Chondrocyte (in vitro differentiated cells): ENCODE data around the gene DPH7. TPM values are rescaled to one million over a fixed set of nuclear protein-coding genes. Genes with fewer than 3 reads are reported as not detected.
"Not testable (repeated sequence)": the region's sequence is repeated elsewhere in the genome, so short reads cannot be mapped to it uniquely, and the experiment has no call there.

ENCODE experiments used
- DNase-seq: peaks from one replicate; pipeline ENCODE4 v3.0.0; 2021; ENCODE audit warnings: mixed read lengths, low spot score
- H3K27ac Mint-ChIP-seq: one replicate; pipeline ENCODE4 v1.8.0; 2021; ENCODE audit warnings: mild to moderate bottlenecking, moderate library complexity, mixed read lengths; ENCODE audit not compliant: unreplicated experiment
- H3K27me3 Mint-ChIP-seq: 2 replicates; pipeline ENCODE4 v1.8.0; 2021; ENCODE audit warnings: low read depth, mixed read lengths
- H3K36me3 Mint-ChIP-seq: 2 replicates; pipeline ENCODE4 v1.8.0; 2021; ENCODE audit warnings: low read depth, mixed read lengths
- H3K4me1 Mint-ChIP-seq: 2 replicates; pipeline ENCODE4 v1.8.0; 2021; ENCODE audit warnings: low read depth, mild to moderate bottlenecking, mixed read lengths
- H3K4me3 Mint-ChIP-seq: one replicate; pipeline ENCODE4 v1.8.0; 2021; ENCODE audit warnings: mild to moderate bottlenecking, moderate library complexity, mixed read lengths; ENCODE audit not compliant: unreplicated experiment
- H3K9me3 Mint-ChIP-seq: 2 replicates; pipeline ENCODE4 v1.8.0; 2021; ENCODE audit warnings: low read depth, mixed read lengths
- total RNA-seq: library from RNA; stranded (reverse); gene quantifications from 3 replicates; pipeline ENCODE4 v1.2.1, GENCODE V29; 2021
- TF ChIP-seq, protein P1 (sequence below): fragments of 200-600 bp; sonication (generic); IDR thresholded peaks from 2 replicates; pipeline ENCODE4 v1.5.0; 2021; ENCODE audit warnings: antibody characterized with exemption, mild to moderate bottlenecking, moderate library complexity

Gene DPH7
- total RNA-seq, 1 donor from 2014 or later = 27.9 TPM

DNA sequence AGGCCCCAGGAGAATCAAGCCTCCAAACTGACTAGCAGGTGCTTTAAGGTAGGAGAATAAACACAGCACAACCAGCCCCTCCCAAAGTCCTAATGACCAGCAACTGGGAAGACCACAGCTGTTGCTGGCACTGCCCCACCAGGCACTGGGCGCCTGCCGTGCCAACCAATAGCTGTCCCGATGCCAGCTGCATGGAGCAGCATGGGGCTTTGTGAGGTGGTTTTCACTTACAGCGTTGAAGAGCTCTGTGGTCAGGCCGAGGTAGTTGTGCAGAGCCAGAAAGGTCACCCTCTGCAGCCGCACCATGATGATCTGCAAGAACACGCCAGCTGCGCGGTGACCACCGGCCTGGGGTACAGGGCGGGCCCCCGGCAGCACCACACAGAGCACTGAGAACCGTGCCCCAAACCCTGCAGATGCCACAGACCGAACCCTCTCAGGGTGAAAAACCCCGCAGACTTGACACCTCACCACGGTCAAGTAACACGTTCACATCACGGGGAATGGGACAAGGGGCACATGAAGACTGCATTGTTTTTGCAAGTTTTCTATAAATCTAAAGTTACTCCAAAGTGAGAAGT is 57.2 kb downstream of the DPH7 start:
- H3K27me3 Mint-ChIP-seq = no peaks in the 10 kb centered on the region
- H3K4me1 Mint-ChIP-seq = peaks cover 7% of the 10 kb centered on the region
- DNase-seq = no peak
- no peak overlapping the region for H3K27ac Mint-ChIP-seq
- no peaks in the 10 kb centered on the region for H3K9me3 Mint-ChIP-seq
- H3K36me3 Mint-ChIP-seq = peaks cover 4% of the 10 kb centered on the region
- no peak overlapping the region for H3K4me3 Mint-ChIP-seq
- TF ChIP-seq, protein P1, sequence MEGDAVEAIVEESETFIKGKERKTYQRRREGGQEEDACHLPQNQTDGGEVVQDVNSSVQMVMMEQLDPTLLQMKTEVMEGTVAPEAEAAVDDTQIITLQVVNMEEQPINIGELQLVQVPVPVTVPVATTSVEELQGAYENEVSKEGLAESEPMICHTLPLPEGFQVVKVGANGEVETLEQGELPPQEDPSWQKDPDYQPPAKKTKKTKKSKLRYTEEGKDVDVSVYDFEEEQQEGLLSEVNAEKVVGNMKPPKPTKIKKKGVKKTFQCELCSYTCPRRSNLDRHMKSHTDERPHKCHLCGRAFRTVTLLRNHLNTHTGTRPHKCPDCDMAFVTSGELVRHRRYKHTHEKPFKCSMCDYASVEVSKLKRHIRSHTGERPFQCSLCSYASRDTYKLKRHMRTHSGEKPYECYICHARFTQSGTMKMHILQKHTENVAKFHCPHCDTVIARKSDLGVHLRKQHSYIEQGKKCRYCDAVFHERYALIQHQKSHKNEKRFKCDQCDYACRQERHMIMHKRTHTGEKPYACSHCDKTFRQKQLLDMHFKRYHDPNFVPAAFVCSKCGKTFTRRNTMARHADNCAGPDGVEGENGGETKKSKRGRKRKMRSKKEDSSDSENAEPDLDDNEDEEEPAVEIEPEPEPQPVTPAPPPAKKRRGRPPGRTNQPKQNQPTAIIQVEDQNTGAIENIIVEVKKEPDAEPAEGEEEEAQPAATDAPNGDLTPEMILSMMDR = no peak

DNA sequence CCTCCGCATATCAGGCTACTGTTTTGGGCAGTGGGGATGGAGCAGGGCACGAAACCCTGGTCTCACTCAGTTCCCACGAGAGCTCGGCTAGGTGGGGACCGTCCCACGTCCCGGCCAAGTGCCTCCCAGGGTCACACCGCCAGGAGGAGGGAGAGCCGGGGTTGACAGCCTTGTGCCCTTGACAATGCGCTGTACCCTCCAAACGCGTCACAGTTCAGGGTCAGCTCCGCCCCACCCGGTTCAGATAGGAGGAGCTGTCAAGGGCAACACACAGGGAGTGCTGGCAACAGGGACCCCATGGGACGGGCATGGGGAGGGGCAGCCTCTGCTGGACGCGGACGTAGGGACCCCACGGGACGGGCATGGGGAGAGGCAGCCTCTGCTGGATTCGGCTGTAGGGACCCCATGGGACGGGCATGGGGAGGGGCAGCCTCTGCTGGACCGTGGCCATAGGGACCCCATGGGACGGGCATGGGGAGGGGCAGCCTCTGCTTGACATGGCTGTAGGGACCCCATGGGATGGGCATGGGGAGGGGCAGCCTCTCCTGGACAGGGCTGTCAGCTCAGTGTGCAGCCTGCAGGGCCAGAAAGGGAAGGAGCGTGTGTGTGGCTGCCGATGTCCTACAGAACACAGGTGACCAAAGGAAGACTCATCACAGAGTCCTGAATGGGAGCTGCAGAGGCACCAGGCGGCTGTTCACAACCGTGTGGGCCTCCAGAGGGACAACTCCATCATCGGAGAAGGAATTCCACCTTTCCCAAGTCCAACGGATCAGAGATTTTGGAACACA is 57.9 kb downstream of the DPH7 start:
- Mint-ChIP-seq H3K27ac (no peak overlapping the region), H3K27me3 (no peaks in the 10 kb centered on the region), H3K4me1 (peaks cover 7% of the 10 kb centered on the region), H3K9me3 (no peaks in the 10 kb centered on the region), H3K4me3 (no peak overlapping the region), H3K36me3 (peaks cover 4% of the 10 kb centered on the region)
- TF ChIP-seq, protein P1 = no peak
- DNase-seq = no peak

DNA sequence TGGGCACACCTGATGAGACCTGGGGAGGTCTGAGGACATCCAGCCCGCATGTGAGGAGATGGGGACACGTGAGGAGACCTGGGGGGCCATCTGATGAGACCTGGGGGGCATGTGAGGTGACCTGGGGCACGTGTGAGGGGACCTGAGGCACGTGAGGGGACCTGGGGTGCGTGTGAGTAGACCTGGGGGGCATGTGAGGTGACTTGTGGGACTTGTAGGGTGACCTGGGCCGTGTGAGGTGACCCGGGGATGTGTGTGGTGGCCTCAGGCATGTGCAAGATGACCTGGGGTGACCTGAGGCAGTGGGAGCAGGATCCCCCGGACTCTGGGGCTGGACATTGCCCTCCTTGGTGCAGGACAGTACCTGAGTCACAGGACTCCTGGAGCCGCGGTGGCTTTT is 59.2 kb downstream of the DPH7 start:
- TF ChIP-seq, protein P1 = no peak
- no peaks in the 10 kb centered on the region for H3K27me3 Mint-ChIP-seq
- no peak overlapping the region for H3K27ac Mint-ChIP-seq
- no peak overlapping the region for H3K4me3 Mint-ChIP-seq
- H3K9me3 Mint-ChIP-seq = no peaks in the 10 kb centered on the region
- H3K4me1 Mint-ChIP-seq = no peaks in the 10 kb centered on the region
- peaks cover 4% of the 10 kb centered on the region for H3K36me3 Mint-ChIP-seq
- DNase-seq = no peak

DNA sequence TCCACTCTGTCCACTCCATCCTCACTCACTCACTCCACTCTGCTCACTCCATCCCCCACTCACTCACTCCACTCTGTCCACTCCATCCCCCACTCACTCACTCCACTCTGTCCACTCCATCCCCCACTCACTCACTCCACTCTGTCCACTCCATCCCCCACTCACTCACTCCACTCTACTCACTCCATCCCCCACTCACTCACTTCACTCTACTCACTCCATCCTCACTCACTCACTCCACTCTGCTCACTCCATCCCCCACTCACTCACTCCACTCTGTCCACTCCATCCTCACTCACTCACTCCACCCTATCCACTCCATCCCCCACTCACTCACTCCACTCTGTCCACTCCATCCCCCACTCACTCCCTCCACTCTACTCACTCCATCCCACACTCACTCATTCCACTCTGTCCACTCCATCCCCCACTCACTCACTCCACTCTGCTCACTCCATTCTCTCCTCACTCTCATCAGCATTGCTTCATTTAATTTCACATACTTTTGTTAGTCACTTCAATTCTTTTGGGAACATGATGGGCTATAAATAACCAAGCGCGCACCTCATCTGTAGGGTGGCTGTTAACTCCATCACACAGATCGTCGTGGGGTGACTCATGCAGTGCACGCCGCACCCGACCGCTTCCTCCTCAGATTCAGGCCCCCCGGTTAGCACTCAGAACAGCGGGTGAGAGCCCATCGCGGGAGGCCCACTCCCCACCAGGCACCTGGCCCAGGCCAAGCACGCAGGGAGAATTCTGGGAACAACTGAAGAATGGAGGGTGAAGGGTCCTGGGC is 59.9 kb downstream of the DPH7 start:
- H3K27ac Mint-ChIP-seq, H3K27me3 Mint-ChIP-seq, H3K36me3 Mint-ChIP-seq, H3K4me1 Mint-ChIP-seq, H3K9me3 Mint-ChIP-seq, H3K4me3 Mint-ChIP-seq, DNase-seq: not testable (repeated sequence)

DNA sequence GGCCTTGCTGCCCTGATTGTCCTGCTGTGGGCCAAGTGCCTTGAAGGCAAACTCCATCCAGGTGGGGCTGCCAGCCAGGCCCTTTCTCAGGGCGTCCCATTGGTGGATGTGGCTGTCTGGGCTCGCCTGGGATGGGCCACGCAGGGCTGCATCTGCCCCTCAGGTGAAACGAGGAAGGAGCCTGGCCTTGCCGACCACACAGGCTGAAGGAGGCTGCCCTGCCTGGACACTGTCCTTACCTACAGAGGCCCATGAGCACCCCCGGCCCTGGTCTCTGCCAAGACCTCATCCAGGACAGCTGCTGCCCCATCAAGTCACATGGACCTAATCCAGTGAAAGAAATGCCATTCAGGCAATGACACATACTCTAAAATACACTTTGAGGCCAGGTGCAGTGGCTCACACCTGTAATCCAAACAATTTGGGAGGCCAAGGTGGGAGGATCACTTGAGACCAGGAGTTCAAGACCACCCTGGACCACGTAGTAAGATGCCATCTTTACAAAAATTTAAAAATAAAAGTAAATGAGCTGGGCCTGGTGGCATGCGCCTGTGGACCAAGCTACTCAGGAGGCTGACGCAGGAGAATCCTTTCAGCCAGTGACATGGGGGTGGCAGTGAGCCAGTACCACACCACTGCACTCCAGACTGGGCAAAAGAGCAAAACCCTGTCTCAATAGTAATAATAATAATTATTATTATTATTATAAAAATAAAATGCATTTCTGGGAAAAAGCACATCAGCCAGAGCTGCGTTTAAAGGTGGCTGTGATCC is 62.4 kb downstream of the DPH7 start:
- H3K4me3 Mint-ChIP-seq = no peak overlapping the region
- H3K4me1 Mint-ChIP-seq = no peaks in the 10 kb centered on the region
- no peak for DNase-seq
- no peak overlapping the region for H3K27ac Mint-ChIP-seq
- TF ChIP-seq, protein P1 = no peak
- H3K36me3 Mint-ChIP-seq = peaks cover 3% of the 10 kb centered on the region
- no peaks in the 10 kb centered on the region for H3K27me3 Mint-ChIP-seq
- no peaks in the 10 kb centered on the region for H3K9me3 Mint-ChIP-seq
